Testis (tissue), 3 donors: Measurements from ENCODE around the gene OCA2. TPM values are rescaled to one million over a fixed set of nuclear protein-coding genes. Genes with fewer than 3 reads are reported as not detected.

Source experiments
- DNase-seq: peaks from one replicate; pipeline ENCODE4 v3.0.0-alpha.2; 2019
- H3K27ac ChIP-seq, 2 donors: fragments of 200-600 bp; sonication (generic); one replicate each; pipeline ENCODE4 v1.5.1; 2019
- H3K27me3 ChIP-seq: fragments of 200-600 bp; sonication (generic); one replicate; pipeline ENCODE4 v1.5.1; 2019
- H3K36me3 ChIP-seq: fragments of 200-600 bp; sonication (generic); one replicate; pipeline ENCODE4 v1.5.1; 2017; ENCODE audit warnings: low read depth; ENCODE audit errors: missing control alignments
- H3K4me1 ChIP-seq: fragments of 200-600 bp; sonication (generic); one replicate; pipeline ENCODE4 v1.5.1; 2019
- H3K4me3 ChIP-seq, 2 donors: fragments of 200-600 bp; sonication (generic); one replicate each; pipeline ENCODE4 v1.5.1; 2017 to 2019
- H3K9me3 ChIP-seq: fragments of 200-600 bp; sonication (generic); one replicate; pipeline ENCODE4 v1.5.1; 2017
- POLR2A ChIP-seq: fragments of 450-650 bp; IDR thresholded peaks from one replicate; pipeline ENCODE4 v1.6.1; 2017; ENCODE audit warnings: antibody characterized with exemption, mild to moderate bottlenecking, moderate library complexity
- WGBS, 2 donors: methylation state at CpG; one replicate each; pipeline ENCODE4 v1.1.5; 2018; 5-methylcytosine and 5-hydroxymethylcytosine counted together
- intact Hi-C: fragments of 100-400 bp; cut with DNase I; formaldehyde crosslinking; loops from one replicate; pipeline ENCODE4 v1.15.1; 2023; ENCODE audit warnings: low total_unique reads
- polyA plus RNA-seq: library from polyadenylated mRNA; stranded (reverse); fragments of 350-450 nt; fragmentation: Illumina TruSeq; extraction: RNeasy Lipid Tissue Mini Kit (QIAGEN cat#74804); gene quantifications from one replicate; pipeline ENCODE4 v1.2.3, GENCODE V29; 2014; ENCODE audit warnings: low read depth, low replicate concordance; ENCODE audit not compliant: insufficient read depth
- total RNA-seq, 2 donors: library from RNA; depleted of rRNA; stranded (reverse); fragments of >200 nt; gene quantifications; one replicate each; pipeline ENCODE4 v1.2.3, GENCODE V29; 2016
- TF ChIP-seq, protein P1 (sequence below), 3 experiments: fragments of 450-650 bp in 2 of 3; fragments of 200-600 bp in 1 of 3; sonication (generic) in 1 of 3; IDR thresholded peaks; one replicate each; pipeline ENCODE4 v1.5.1; 2016 to 2019; ENCODE audit warnings: antibody characterized with exemption in 3 of 3, mild to moderate bottlenecking in 2 of 3, moderate library complexity in 1 of 3

OCA2 gene
- total and polyA plus RNA-seq, 3 donors from 2014 or later: 2.6 to 7.2 (median 4.5) TPM

DNA sequence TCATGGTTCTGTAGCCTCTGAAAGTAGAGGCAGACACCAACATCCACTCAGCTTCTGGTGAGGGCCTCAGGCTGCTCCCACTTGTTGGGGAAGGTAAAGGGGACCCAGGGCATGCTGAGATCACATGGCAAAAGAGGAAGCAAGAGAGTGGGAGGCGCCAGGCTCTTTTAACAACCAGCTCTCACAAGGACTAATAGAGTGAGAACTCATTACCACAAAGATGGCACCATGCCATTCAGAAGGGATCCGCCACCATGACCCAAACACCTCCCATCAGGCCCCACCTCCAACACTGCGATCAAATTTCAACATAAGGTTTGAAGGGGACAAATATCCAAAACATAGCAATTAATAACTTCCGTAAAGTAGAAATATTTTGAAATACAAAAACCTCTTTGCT is 192.3 kb downstream of the OCA2 start:
- intact Hi-C loops: no loop called here
- Histone ChIP-seq H3K27me3 (no peaks in the 10 kb centered on the region), H3K4me1 (no peaks in the 10 kb centered on the region), H3K4me3 (no peak overlapping the region), H3K36me3 (no peaks in the 10 kb centered on the region), H3K27ac (no peak overlapping the region), H3K9me3 (no peaks in the 10 kb centered on the region)
- TF ChIP-seq, protein P1, sequence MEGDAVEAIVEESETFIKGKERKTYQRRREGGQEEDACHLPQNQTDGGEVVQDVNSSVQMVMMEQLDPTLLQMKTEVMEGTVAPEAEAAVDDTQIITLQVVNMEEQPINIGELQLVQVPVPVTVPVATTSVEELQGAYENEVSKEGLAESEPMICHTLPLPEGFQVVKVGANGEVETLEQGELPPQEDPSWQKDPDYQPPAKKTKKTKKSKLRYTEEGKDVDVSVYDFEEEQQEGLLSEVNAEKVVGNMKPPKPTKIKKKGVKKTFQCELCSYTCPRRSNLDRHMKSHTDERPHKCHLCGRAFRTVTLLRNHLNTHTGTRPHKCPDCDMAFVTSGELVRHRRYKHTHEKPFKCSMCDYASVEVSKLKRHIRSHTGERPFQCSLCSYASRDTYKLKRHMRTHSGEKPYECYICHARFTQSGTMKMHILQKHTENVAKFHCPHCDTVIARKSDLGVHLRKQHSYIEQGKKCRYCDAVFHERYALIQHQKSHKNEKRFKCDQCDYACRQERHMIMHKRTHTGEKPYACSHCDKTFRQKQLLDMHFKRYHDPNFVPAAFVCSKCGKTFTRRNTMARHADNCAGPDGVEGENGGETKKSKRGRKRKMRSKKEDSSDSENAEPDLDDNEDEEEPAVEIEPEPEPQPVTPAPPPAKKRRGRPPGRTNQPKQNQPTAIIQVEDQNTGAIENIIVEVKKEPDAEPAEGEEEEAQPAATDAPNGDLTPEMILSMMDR (IDR thresholded peaks at IDR 0.05): no peak
- no peak for TF ChIP-seq POLR2A
- 84 to 89% methylated on average over 4 of the region's 4 CpGs for WGBS, 2 donors
- DNase-seq: no peak

DNA sequence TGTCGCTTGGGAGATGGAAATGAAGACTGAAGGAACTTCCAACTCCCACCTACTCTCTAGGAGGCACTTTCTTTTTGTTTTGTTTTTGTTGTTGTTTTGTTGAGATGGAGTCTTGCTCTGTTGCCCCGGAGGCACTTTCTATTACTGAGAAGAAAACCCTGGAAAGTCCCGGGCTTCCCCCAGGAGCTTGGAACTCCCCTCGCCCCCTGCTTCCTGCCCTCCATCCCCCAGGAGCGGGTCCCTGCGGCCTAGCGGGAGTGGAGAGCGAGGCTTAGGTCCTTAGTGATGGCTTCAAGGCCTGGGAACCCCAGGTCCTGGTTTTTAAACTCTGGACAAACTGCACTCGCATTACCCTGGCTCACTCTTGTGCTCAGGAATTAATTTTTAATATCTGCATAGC is 195.7 kb downstream of the OCA2 start:
- intact Hi-C loops: no loop called here
- Histone ChIP-seq H3K36me3 (no peaks in the 10 kb centered on the region), H3K9me3 (no peaks in the 10 kb centered on the region), H3K27me3 (no peaks in the 10 kb centered on the region), H3K4me3 (peak overlapping the region in 1 of 2 donors; percentile 18), H3K27ac (no peak overlapping the region), H3K4me1 (no peaks in the 10 kb centered on the region)
- 46 to 75% methylated on average over 9 of the region's 9 CpGs for WGBS, 2 donors
- TF ChIP-seq, protein P1 (IDR thresholded peaks at IDR 0.05): no peak
- TF ChIP-seq POLR2A: no peak
- no peak for DNase-seq

DNA sequence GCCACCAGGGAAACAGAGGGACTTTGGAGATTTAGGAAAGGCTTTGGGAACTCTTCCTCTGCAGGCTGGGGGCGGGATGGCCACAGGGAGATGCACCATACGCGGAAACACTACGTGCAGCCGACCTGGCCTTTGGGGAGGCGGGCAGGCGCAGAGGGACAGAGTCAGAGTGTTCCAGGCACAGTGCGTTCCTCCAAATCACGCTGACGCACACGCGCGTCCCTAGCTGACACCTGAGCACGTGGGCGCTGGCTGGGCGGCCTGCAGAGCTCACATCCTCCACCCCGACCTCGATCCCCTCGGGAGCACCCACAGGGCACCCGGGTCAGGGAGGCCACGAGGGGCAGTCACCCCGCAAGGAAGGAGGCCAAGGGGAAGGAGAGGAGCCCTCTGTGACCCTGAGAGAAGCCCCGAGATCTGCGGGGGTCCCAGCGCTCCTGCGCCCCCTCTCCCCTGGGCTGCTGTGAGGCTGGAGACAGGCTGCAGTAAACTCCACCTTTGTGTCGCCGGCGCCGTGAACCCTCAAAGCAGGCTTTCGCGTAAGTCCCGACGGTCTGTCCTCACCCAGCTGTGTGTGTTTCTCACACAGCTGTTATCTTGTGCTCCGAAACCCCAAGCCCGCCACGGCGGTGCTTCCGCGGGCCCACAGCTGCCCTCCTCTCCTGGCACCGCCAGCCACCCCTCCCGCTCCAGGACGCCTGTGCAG is 196.3 kb downstream of the OCA2 start:
- Histone ChIP-seq H3K4me1 (no peaks in the 10 kb centered on the region), H3K4me3 (peak overlapping the region in 1 of 2 donors; percentile 18), H3K36me3 (no peaks in the 10 kb centered on the region), H3K27me3 (no peaks in the 10 kb centered on the region), H3K27ac (no peak overlapping the region), H3K9me3 (no peaks in the 10 kb centered on the region)
- TF ChIP-seq POLR2A: no peak
- TF ChIP-seq, protein P1 (IDR thresholded peaks at IDR 0.05): no peak
- no peak for DNase-seq
- 74 to 79% methylated on average over 29 to 43 of the region's 43 CpGs for WGBS, 2 donors
- intact Hi-C loops: no loop called here

DNA sequence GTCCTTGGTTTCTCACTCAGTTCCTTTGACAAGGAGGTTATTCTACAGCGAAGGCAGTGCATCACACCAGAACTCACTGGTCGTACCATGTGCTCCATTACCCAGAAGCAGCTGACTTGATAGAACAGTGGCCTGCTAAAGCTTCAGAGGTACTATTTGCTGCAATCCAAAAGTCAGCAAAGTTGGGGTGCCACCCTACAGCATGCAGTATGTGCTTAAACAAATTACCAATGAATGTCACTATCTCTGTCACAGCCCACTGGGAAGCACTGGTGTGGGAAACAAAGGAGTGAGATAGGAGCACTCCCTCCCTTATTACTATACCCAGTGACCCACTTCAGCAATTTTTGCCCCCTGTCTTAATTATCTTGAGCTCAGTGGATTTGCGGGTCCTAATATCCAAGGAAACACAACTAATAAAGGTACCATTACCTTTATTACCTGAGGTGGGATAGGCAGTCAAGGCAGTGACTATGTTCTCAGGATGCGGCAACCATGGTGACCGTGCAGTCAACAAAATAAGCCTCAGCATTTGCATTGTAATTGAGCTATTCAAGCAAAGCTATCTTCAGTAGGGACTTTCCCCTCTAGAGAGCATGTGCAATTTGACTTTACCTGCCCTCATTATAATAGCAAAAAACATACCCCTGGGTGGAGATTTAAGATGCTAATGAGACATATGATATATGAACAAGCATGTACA is 199.4 kb downstream of the OCA2 start:
- H3K9me3 ChIP-seq: no peaks in the 10 kb centered on the region
- DNase-seq: no peak
- H3K4me3 ChIP-seq: no peak overlapping the region
- no peaks in the 10 kb centered on the region for H3K27me3 ChIP-seq
- no peak overlapping the region for H3K27ac ChIP-seq
- WGBS, 2 donors: 89 to 95% methylated on average over 5 of the region's 5 CpGs
- TF ChIP-seq POLR2A: no peak
- TF ChIP-seq, protein P1 (IDR thresholded peaks at IDR 0.05): no peak
- H3K4me1 ChIP-seq: no peaks in the 10 kb centered on the region
- intact Hi-C loops: no loop called here
- no peaks in the 10 kb centered on the region for H3K36me3 ChIP-seq
